ENCODE measurements around the gene PCCA.

PCCA gene

DNA sequence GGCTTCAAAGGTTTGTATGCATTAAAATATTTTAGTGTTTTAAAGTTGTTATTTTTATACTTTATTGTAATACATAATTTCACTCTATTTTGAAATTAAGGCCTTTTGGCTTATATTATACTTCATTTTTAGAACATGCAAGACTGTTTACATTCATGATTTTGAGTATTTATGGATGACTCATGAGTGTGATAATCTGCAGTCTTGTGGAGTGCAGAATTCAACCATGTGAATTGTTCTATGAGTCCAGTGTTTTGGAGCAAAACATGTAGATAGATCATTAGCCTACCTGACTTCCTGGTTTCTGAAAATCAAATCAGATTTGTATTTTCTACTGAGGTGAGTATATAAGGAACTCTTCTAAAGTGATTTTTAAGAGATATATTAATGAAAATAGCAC is 241.8 kb downstream of the PCCA start:
- no peak for DNase-seq
- Histone ChIP-seq H3K27ac (no peak overlapping the region), H3K9me3 (ENCODE audit: severe bottlenecking) (peaks cover 16% of the 10 kb centered on the region), H3K4me3 (ENCODE audit: low read depth, low read length) (no peak overlapping the region), H3K27me3 (ENCODE audit: insufficient read depth, low read depth, severe bottlenecking) (no peaks in the 10 kb centered on the region), H3K36me3 (peaks cover 14% of the 10 kb centered on the region)
- no peak for TF ChIP-seq CTCF (IDR thresholded peaks at IDR 0.05; ENCODE audit: low read depth, low read length)

GRCh38 chr13:100333141-100333540 is 244.2 kb downstream of the PCCA start:
- DNase-seq, result peak; percentile 45

GRCh38 chr13:100334214-100334613 is 245.3 kb downstream of the PCCA start:
- H3K9me3 ChIP-seq (ENCODE audit: severe bottlenecking), result peaks cover 16% of the 10 kb centered on the region
- DNase-seq, result no peak
- no peak for TF ChIP-seq CTCF (IDR thresholded peaks at IDR 0.05; ENCODE audit: low read depth, low read length)
- H3K4me3 ChIP-seq (ENCODE audit: low read depth, low read length), result no peak overlapping the region
- H3K27ac ChIP-seq, result no peak overlapping the region
- peaks cover 14% of the 10 kb centered on the region for H3K36me3 ChIP-seq
- no peaks in the 10 kb centered on the region for H3K27me3 ChIP-seq (ENCODE audit: insufficient read depth, low read depth, severe bottlenecking)

More at GRCh38 chr13:100333141-100333540, 244.2 kb downstream of the PCCA start:
- Histone ChIP-seq H3K9me3 (ENCODE audit: severe bottlenecking) (peaks cover 16% of the 10 kb centered on the region), H3K4me3 (ENCODE audit: low read depth, low read length) (no peak overlapping the region), H3K36me3 (peaks cover 14% of the 10 kb centered on the region), H3K27me3 (ENCODE audit: insufficient read depth, low read depth, severe bottlenecking) (no peaks in the 10 kb centered on the region), H3K27ac (peak overlapping the region; percentile 35)
- no peak for TF ChIP-seq CTCF (IDR thresholded peaks at IDR 0.05; ENCODE audit: low read depth, low read length)

- DNase-seq, result no peak
- no peak for TF ChIP-seq CTCF (IDR thresholded peaks at IDR 0.05; ENCODE audit: low read depth, low read length)
- Histone ChIP-seq H3K27me3 (ENCODE audit: insufficient read depth, low read depth, severe bottlenecking) (no peaks in the 10 kb centered on the region), H3K9me3 (ENCODE audit: severe bottlenecking) (peaks cover 16% of the 10 kb centered on the region), H3K4me3 (ENCODE audit: low read depth, low read length) (no peak overlapping the region), H3K27ac (no peak overlapping the region), H3K36me3 (peaks cover 7% of the 10 kb centered on the region)
Observed at GRCh38 chr13:100336795-100337516, 248.1 kb downstream of the PCCA start.

GRCh38 chr13:100338275-100338674 is 249.4 kb downstream of the PCCA start:
- H3K27ac ChIP-seq, result no peak overlapping the region
- no peak for DNase-seq
- H3K4me3 ChIP-seq (ENCODE audit: low read depth, low read length), result no peak overlapping the region
- no peaks in the 10 kb centered on the region for H3K27me3 ChIP-seq (ENCODE audit: insufficient read depth, low read depth, severe bottlenecking)
- H3K36me3 ChIP-seq, result peaks cover 7% of the 10 kb centered on the region
- peaks cover 16% of the 10 kb centered on the region for H3K9me3 ChIP-seq (ENCODE audit: severe bottlenecking)
- no peak for TF ChIP-seq CTCF (IDR thresholded peaks at IDR 0.05; ENCODE audit: low read depth, low read length)
